SU-DHL-6 (cell line): ENCODE measurements around the gene LRRC47.

Experiments used
- H2AFZ ChIP-seq: fragments of 200-600 bp; sonication (generic); 2 replicates; pipeline ENCODE4 v1.6.1; 2014; ENCODE audit warnings: low read depth, mild to moderate bottlenecking, moderate library complexity, mixed read lengths, antibody characterized with exemption, low read length; ENCODE audit not compliant: severe bottlenecking
- H3F3A ChIP-seq: fragments of 200-600 bp; shearing (Covaris generic); 2 replicates; pipeline ENCODE4 v1.6.0; 2016; ENCODE audit warnings: antibody characterized with exemption, mild to moderate bottlenecking; ENCODE audit not compliant: insufficient read depth
- H3K27ac ChIP-seq: fragments of 200-600 bp; sonication (generic); 2 replicates; pipeline ENCODE4 v1.5.1; 2016; ENCODE audit warnings: low read depth, mild to moderate bottlenecking, low read length, moderate library complexity, mixed read lengths
- H3K27me3 ChIP-seq: fragments of 200-600 bp; sonication (generic), shearing (Covaris generic); 2 replicates; pipeline ENCODE4 v1.6.0; 2014; ENCODE audit warnings: mild to moderate bottlenecking, low read length
- H3K36me3 ChIP-seq: fragments of 200-600 bp; sonication (generic); 2 replicates; pipeline ENCODE4 v1.6.1; 2014; ENCODE audit warnings: mild to moderate bottlenecking, low read length, mixed read lengths
- H3K4me2 ChIP-seq: fragments of 300-600, 200-600 bp; shearing (Covaris generic), sonication (generic); 2 replicates; pipeline ENCODE4 v1.6.0; 2014; ENCODE audit warnings: low read length, low read depth, mild to moderate bottlenecking; ENCODE audit not compliant: poor library complexity, severe bottlenecking
- H3K4me3 ChIP-seq: fragments of 200-600 bp; sonication (generic); 2 replicates; pipeline ENCODE4 v1.5.1; 2014; ENCODE audit warnings: antibody characterized with exemption, low read length, mild to moderate bottlenecking, mixed read lengths; ENCODE audit not compliant: insufficient read depth, poor library complexity, severe bottlenecking
- H3K79me2 ChIP-seq: fragments of 200-600 bp; sonication (generic); 2 replicates; pipeline ENCODE4 v1.6.1; 2014; ENCODE audit warnings: mild to moderate bottlenecking, low read length, moderate library complexity; ENCODE audit not compliant: insufficient read depth
- H3K9ac ChIP-seq: fragments of 200-600 bp; sonication (generic); 2 replicates; pipeline ENCODE4 v1.7.0; 2014; ENCODE audit warnings: mild to moderate bottlenecking, low read length
- H3K9me2 ChIP-seq: fragments of 200-600 bp; sonication (generic); replicated peaks from 2 replicates; pipeline ENCODE4 v1.6.1; 2014; ENCODE audit warnings: low read length; ENCODE audit not compliant: insufficient read depth
- H3K9me3 ChIP-seq: fragments of 200-600 bp; sonication (generic); 2 replicates; pipeline ENCODE4 v1.6.1; 2014; ENCODE audit warnings: low read length, mixed read lengths; ENCODE audit not compliant: insufficient read depth
- H4K20me1 ChIP-seq: fragments of 200-600 bp; sonication (generic); 2 replicates; pipeline ENCODE4 v1.6.1; 2014; ENCODE audit warnings: low read depth, mild to moderate bottlenecking, antibody characterized with exemption, low read length, moderate library complexity, mixed read lengths
- EZH2phosphoT487 ChIP-seq: fragments of 200-600 bp; sonication (generic), shearing (Covaris generic); conservative IDR thresholded peaks from 2 replicates; pipeline ENCODE4 v1.6.1; 2018; ENCODE audit warnings: mild to moderate bottlenecking, antibody characterized with exemption, low read length, moderate library complexity, mixed read lengths
- TF ChIP-seq, protein P1 (sequence below): fragments of 200-600 bp; sonication (generic); IDR thresholded peaks from one replicate; pipeline ENCODE4 v1.5.1; 2017; ENCODE audit warnings: antibody characterized with exemption, mild to moderate bottlenecking, low read length, moderate library complexity; ENCODE audit not compliant: insufficient read depth, poor library complexity, severe bottlenecking

The LRRC47 gene

DNA sequence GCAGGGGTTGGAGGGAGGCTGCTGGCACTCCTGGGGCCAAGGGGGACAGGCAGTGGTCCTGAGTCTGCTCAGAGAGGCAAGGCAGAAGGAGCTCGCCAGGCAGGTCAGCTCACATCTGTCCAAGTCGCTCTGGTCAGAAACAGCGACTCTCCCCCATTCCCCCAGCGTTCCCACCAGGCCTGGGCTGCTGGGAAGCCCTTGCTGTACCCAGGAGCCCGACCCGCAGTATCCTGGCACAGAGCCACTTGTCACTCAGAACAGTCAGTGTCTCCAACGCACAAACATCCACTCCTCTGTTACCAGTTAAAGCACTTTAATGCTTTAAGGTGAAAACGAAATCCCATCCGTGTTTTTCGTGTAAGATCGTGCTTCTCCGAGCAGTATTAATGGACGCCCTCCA lies 60.6 kb downstream of the LRRC47 start:
- Histone ChIP-seq H3K9me3 (no peaks in the 10 kb centered on the region), H3K9ac (no peak overlapping the region), H2AFZ (no peak overlapping the region), H3F3A (no peaks in the 10 kb centered on the region), H4K20me1 (no peaks in the 10 kb centered on the region), H3K9me2 (no peaks in the 10 kb centered on the region), H3K79me2 (no peaks in the 10 kb centered on the region), H3K4me3 (no peak overlapping the region), H3K27me3 (no peaks in the 10 kb centered on the region), H3K27ac (no peak overlapping the region), H3K4me2 (no peak overlapping the region), H3K36me3 (no peaks in the 10 kb centered on the region)
- no peak for TF ChIP-seq EZH2phosphoT487
- TF ChIP-seq, protein P1, sequence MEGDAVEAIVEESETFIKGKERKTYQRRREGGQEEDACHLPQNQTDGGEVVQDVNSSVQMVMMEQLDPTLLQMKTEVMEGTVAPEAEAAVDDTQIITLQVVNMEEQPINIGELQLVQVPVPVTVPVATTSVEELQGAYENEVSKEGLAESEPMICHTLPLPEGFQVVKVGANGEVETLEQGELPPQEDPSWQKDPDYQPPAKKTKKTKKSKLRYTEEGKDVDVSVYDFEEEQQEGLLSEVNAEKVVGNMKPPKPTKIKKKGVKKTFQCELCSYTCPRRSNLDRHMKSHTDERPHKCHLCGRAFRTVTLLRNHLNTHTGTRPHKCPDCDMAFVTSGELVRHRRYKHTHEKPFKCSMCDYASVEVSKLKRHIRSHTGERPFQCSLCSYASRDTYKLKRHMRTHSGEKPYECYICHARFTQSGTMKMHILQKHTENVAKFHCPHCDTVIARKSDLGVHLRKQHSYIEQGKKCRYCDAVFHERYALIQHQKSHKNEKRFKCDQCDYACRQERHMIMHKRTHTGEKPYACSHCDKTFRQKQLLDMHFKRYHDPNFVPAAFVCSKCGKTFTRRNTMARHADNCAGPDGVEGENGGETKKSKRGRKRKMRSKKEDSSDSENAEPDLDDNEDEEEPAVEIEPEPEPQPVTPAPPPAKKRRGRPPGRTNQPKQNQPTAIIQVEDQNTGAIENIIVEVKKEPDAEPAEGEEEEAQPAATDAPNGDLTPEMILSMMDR, result no peak

GRCh38 chr1:3735027-3735681 lies 61.1 kb downstream of the LRRC47 start:
- Histone ChIP-seq H3K4me3 (no peak overlapping the region), H3K79me2 (no peaks in the 10 kb centered on the region), H3K9ac (no peak overlapping the region), H3K36me3 (no peaks in the 10 kb centered on the region), H4K20me1 (no peaks in the 10 kb centered on the region), H3K27me3 (no peaks in the 10 kb centered on the region), H3K9me2 (no peaks in the 10 kb centered on the region), H2AFZ (no peak overlapping the region), H3K4me2 (no peak overlapping the region), H3K27ac (no peak overlapping the region), H3F3A (no peaks in the 10 kb centered on the region), H3K9me3 (no peaks in the 10 kb centered on the region)
- TF ChIP-seq EZH2phosphoT487, result no peak
- TF ChIP-seq, protein P1, result no peak

- Histone ChIP-seq H3K27me3 (no peaks in the 10 kb centered on the region), H4K20me1 (no peaks in the 10 kb centered on the region), H3K9ac (no peak overlapping the region), H3F3A (no peaks in the 10 kb centered on the region), H3K27ac (no peak overlapping the region), H3K36me3 (no peaks in the 10 kb centered on the region), H3K79me2 (no peaks in the 10 kb centered on the region), H3K4me2 (no peak overlapping the region), H3K9me3 (no peaks in the 10 kb centered on the region), H3K9me2 (no peaks in the 10 kb centered on the region), H3K4me3 (no peak overlapping the region), H2AFZ (no peak overlapping the region)
- TF ChIP-seq, protein P1, result no peak
- no peak for TF ChIP-seq EZH2phosphoT487
Measured at GRCh38 chr1:3734602-3735001, 61.7 kb downstream of the LRRC47 start.
